OCI-LY1 (cell line): ENCODE data around the gene PAM16.

Experiments
- H2AFZ ChIP-seq: fragments of 200-600 bp; sonication (generic), shearing (Covaris generic); 2 replicates; pipeline ENCODE4 v1.6.0; 2014; ENCODE audit warnings: antibody characterized with exemption, mild to moderate bottlenecking, low read length
- H3F3A ChIP-seq: fragments of 200-600 bp; sonication (generic), shearing (Covaris generic); 2 replicates; pipeline ENCODE4 v1.6.0; 2014; ENCODE audit warnings: mild to moderate bottlenecking, antibody characterized with exemption, low read length, moderate library complexity; ENCODE audit not compliant: insufficient read depth
- H3K27ac ChIP-seq: fragments of 200-600 bp; sonication (generic); 2 replicates; pipeline ENCODE4 v1.5.1; 2014; ENCODE audit warnings: low read length, mixed run types, mild to moderate bottlenecking, low read depth; ENCODE audit not compliant: poor library complexity, severe bottlenecking
- H3K27me3 ChIP-seq: fragments of 200-600 bp; sonication (generic); 2 replicates; pipeline ENCODE4 v1.6.0; 2014; ENCODE audit warnings: antibody characterized with exemption, mild to moderate bottlenecking, low read length, moderate library complexity; ENCODE audit not compliant: insufficient read depth
- H3K36me3 ChIP-seq: fragments of 200-600 bp; sonication (generic); 2 replicates; pipeline ENCODE4 v1.6.1; 2014; ENCODE audit warnings: mild to moderate bottlenecking, antibody characterized with exemption, low read length, moderate library complexity, mixed read lengths; ENCODE audit not compliant: insufficient read depth
- H3K4me1 ChIP-seq: fragments of 200-600 bp; sonication (generic); 2 replicates; pipeline ENCODE4 v1.5.1; 2014; ENCODE audit warnings: mild to moderate bottlenecking, low read length, moderate library complexity; ENCODE audit not compliant: insufficient read depth, severe bottlenecking
- H3K4me2 ChIP-seq: fragments of 200-600 bp; sonication (generic), shearing (Covaris generic); 2 replicates; pipeline ENCODE4 v1.6.1; 2014; ENCODE audit warnings: low read length
- H3K4me3 ChIP-seq: fragments of 200-600 bp; sonication (generic); 2 replicates; pipeline ENCODE4 v1.5.1; 2014; ENCODE audit warnings: low read length, low read depth, mild to moderate bottlenecking, mixed read lengths; ENCODE audit not compliant: poor library complexity, severe bottlenecking
- H3K79me2 ChIP-seq: fragments of 200-600 bp; shearing (Covaris generic); 2 replicates; pipeline ENCODE4 v1.6.1; 2016; ENCODE audit warnings: mixed run types, low read length, mixed read lengths; ENCODE audit not compliant: insufficient read depth
- H3K9ac ChIP-seq: fragments of 200-600 bp; sonication (generic), shearing (Covaris generic); 2 replicates; pipeline ENCODE4 v1.6.1; 2014; ENCODE audit warnings: mild to moderate bottlenecking, low read length, mixed read lengths
- H3K9me2 ChIP-seq: fragments of 200-600 bp; sonication (generic), shearing (Covaris generic); 2 replicates; pipeline ENCODE4 v1.6.1; 2014; ENCODE audit warnings: low read depth, mild to moderate bottlenecking, low read length, mixed read lengths
- H3K9me3 ChIP-seq: fragments of 200-600 bp; shearing (Covaris generic); 2 replicates; pipeline ENCODE4 v1.6.1; 2014; ENCODE audit warnings: low read length, mixed read lengths
- H4K20me1 ChIP-seq: fragments of 200-600 bp; sonication (generic), shearing (Covaris generic); 2 replicates; pipeline ENCODE4 v1.6.0; 2016; ENCODE audit warnings: mild to moderate bottlenecking, low read length; ENCODE audit not compliant: insufficient read depth
- EZH2 ChIP-seq: fragments of 200-600 bp; sonication (generic), shearing (Covaris generic); IDR thresholded peaks from 2 replicates; pipeline ENCODE4 v1.8.0; 2017; ENCODE audit warnings: borderline replicate concordance, mixed run types, mild to moderate bottlenecking, antibody characterized with exemption, low read length, moderate library complexity, mixed read lengths
- TF ChIP-seq, protein P1 (sequence below): fragments of 200-600 bp; sonication (generic), shearing (Covaris generic); IDR thresholded peaks from 2 replicates; pipeline ENCODE4 v1.5.1; 2017; ENCODE audit warnings: mild to moderate bottlenecking, antibody characterized with exemption, low read length, moderate library complexity, mixed read lengths

PAM16 gene

GRCh38 chr16:4319454-4320421 lies 31.4 kb downstream of the PAM16 start:
- Histone ChIP-seq H3K27me3 (peaks cover 9% of the 10 kb centered on the region; the same call in 1 of the 2 replicates), H3K9me3 (no peaks in the 10 kb centered on the region), H3K79me2 (no peaks in the 10 kb centered on the region), H3K36me3 (no peaks in the 10 kb centered on the region), H3K27ac (no peak overlapping the region), H3K9me2 (no peaks in the 10 kb centered on the region), H3K4me1 (peaks cover 11% of the 10 kb centered on the region), H3K4me2 (no peak overlapping the region), H3F3A (no peaks in the 10 kb centered on the region), H2AFZ (no peak overlapping the region), H4K20me1 (no peaks in the 10 kb centered on the region), H3K4me3 (no peak overlapping the region), H3K9ac (no peak overlapping the region)
- TF ChIP-seq, protein P1, sequence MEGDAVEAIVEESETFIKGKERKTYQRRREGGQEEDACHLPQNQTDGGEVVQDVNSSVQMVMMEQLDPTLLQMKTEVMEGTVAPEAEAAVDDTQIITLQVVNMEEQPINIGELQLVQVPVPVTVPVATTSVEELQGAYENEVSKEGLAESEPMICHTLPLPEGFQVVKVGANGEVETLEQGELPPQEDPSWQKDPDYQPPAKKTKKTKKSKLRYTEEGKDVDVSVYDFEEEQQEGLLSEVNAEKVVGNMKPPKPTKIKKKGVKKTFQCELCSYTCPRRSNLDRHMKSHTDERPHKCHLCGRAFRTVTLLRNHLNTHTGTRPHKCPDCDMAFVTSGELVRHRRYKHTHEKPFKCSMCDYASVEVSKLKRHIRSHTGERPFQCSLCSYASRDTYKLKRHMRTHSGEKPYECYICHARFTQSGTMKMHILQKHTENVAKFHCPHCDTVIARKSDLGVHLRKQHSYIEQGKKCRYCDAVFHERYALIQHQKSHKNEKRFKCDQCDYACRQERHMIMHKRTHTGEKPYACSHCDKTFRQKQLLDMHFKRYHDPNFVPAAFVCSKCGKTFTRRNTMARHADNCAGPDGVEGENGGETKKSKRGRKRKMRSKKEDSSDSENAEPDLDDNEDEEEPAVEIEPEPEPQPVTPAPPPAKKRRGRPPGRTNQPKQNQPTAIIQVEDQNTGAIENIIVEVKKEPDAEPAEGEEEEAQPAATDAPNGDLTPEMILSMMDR = no peak
- TF ChIP-seq EZH2 = no peak

DNA sequence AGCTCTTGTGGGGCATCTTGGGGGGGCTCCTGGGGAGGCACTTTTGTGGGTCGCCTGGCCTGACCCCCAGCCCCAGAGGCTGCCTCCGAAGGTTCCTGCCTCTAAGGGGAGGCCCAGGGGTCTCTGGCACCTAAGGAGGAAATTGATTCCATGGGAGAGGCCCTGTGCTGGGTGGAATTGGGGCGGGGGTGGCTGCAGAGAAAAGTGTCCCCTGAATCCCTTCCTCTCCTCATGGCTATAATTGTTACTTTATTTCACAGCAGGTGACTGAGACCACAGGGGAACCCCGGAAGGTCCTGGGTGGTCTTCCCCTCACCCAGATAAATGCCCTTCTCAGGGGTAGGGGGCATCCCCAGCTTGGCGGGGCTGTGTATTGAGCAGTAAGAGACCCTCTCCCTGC lies 32.2 kb downstream of the PAM16 start:
- Histone ChIP-seq H3K36me3 (no peaks in the 10 kb centered on the region), H3K27ac (no peak overlapping the region), H3K9me2 (no peaks in the 10 kb centered on the region), H3K9me3 (no peaks in the 10 kb centered on the region), H3K79me2 (no peaks in the 10 kb centered on the region), H3K27me3 (peaks cover 15% of the 10 kb centered on the region; the same call in 1 of the 2 replicates), H3K9ac (no peak overlapping the region), H3K4me1 (peaks cover 13% of the 10 kb centered on the region), H3K4me3 (no peak overlapping the region), H4K20me1 (no peaks in the 10 kb centered on the region), H3F3A (no peaks in the 10 kb centered on the region), H2AFZ (no peak overlapping the region), H3K4me2 (no peak overlapping the region)
- TF ChIP-seq, protein P1 = no peak
- TF ChIP-seq EZH2 = no peak

GRCh38 chr16:4318451-4318910 lies 32.6 kb downstream of the PAM16 start:
- Histone ChIP-seq H4K20me1 (no peaks in the 10 kb centered on the region), H3K27me3 (peaks cover 16% of the 10 kb centered on the region; the same call in 1 of the 2 replicates), H3K4me1 (peaks cover 13% of the 10 kb centered on the region), H3K36me3 (no peaks in the 10 kb centered on the region), H3K79me2 (no peaks in the 10 kb centered on the region), H3K4me3 (no peak overlapping the region), H2AFZ (no peak overlapping the region), H3K9me3 (no peaks in the 10 kb centered on the region), H3K4me2 (no peak overlapping the region), H3K9me2 (no peaks in the 10 kb centered on the region), H3K27ac (no peak overlapping the region), H3F3A (no peaks in the 10 kb centered on the region), H3K9ac (no peak overlapping the region)
- no peak for TF ChIP-seq EZH2
- TF ChIP-seq, protein P1 = no peak
